Epithelial cell of proximal tubule (primary cell): Measurements from ENCODE around the gene SECTM1. TPM values are rescaled to one million over a fixed set of nuclear protein-coding genes. Genes with fewer than 3 reads are reported as not detected.

Experiments
- DNase-seq: peaks from one replicate; pipeline ENCODE4 v3.0.0-alpha.2; 2011; ENCODE audit warnings: low read depth
- H3K4me3 ChIP-seq: 2 replicates; pipeline ENCODE4 v1.5.1; 2011; ENCODE audit warnings: low read depth, mild to moderate bottlenecking, low read length
- total RNA-seq: library from RNA; depleted of rRNA; stranded (reverse); fragments of >200 nt; gene quantifications from 2 replicates; pipeline ENCODE4 v1.2.3, GENCODE V29; 2015
- TF ChIP-seq, protein P1 (sequence below): conservative IDR thresholded peaks from 2 replicates; pipeline ENCODE4 v1.5.1; 2012; ENCODE audit warnings: low read depth, mild to moderate bottlenecking, low read length

The SECTM1 gene
- total RNA-seq, 1 donor from 2014 or later: 0.75 TPM

DNA sequence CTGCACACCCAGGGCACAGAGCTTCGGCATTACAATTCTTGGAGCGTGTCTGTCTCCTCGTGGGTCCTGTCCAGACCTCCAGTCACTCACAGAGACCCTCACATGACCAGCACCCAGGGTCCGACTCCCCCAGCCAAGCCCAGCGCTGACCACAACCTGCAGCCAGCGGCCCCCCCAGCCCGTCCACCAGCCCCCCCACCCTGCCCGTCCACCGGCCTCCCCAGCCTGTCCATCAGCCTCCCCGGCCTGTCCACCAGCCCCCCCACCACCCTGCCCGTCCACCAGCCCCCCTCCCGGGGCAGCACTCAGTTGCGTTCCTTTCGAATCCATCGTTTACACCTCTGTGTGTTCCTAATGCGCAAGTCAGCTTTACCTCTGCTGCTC is 5.8 kb downstream of the SECTM1 start:
- no peak for DNase-seq
- TF ChIP-seq, protein P1, sequence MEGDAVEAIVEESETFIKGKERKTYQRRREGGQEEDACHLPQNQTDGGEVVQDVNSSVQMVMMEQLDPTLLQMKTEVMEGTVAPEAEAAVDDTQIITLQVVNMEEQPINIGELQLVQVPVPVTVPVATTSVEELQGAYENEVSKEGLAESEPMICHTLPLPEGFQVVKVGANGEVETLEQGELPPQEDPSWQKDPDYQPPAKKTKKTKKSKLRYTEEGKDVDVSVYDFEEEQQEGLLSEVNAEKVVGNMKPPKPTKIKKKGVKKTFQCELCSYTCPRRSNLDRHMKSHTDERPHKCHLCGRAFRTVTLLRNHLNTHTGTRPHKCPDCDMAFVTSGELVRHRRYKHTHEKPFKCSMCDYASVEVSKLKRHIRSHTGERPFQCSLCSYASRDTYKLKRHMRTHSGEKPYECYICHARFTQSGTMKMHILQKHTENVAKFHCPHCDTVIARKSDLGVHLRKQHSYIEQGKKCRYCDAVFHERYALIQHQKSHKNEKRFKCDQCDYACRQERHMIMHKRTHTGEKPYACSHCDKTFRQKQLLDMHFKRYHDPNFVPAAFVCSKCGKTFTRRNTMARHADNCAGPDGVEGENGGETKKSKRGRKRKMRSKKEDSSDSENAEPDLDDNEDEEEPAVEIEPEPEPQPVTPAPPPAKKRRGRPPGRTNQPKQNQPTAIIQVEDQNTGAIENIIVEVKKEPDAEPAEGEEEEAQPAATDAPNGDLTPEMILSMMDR: no peak
- H3K4me3 ChIP-seq: no peak overlapping the region

DNA sequence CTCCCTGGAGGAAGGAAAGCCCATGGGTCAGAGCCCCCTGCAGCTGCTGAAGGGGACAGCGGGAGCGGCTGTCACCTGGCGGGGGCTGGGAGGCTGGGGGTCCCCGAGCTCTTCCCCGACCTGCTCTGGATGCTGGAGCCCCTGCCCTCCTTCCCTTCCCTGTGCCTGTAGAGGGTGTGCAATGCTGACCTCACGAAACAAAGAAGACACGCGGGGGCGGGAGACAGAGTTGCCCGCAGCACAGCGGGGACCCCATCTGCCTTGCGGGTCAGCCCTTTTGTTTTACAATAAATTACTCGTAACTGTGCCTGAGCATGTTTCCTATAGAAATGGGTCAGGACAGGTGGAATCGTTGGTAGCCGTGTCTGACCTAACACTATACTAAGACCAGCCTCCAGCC is 6.3 kb downstream of the SECTM1 start:
- TF ChIP-seq, protein P1: no peak
- no peak overlapping the region for H3K4me3 ChIP-seq
- no peak for DNase-seq

DNA sequence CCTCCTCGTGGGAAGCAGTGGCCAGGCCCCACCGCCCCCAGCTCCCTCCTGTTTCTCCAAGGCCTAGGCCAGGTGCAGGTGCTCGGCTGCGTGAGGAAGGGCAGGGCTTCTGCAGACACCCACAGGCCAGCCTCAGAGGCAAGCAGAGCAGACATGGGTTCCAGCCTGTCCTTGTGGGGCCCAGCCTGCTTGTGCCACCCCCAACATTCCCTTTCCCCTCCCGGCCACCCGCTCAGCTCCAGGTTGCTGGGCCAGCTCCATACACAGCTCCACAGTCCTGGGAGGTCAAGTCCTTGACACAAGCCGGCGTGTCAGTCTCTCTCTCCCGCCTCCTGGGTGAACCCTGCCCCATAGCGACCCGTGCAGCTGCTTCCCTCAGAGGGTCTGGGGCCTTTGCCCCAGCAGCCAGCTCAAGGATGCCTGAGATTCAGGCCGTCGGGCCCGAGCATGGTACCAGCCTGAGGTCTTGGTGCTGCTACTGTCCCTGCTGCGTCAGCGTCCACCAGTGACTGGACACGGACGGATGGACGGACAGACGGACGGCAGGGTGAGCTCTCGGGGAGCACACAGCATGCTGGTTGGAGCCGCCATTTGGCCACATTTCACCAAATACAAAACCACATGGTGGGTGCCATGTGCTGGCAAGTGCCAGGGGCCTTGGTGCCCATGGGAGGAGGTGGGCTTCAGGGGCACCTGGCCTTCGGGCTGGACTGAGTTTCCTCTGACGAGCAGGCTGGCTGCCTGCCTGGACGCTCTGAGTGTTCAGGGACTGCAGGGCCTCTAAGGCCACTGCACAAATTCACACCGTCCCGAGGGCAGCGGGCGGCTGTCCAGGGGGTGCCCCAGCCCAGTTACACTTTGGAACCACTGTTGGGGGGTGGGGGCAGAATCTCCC is 8.0 kb downstream of the SECTM1 start:
- no peak overlapping the region for H3K4me3 ChIP-seq
- no peak for DNase-seq
- TF ChIP-seq, protein P1: no peak

DNA sequence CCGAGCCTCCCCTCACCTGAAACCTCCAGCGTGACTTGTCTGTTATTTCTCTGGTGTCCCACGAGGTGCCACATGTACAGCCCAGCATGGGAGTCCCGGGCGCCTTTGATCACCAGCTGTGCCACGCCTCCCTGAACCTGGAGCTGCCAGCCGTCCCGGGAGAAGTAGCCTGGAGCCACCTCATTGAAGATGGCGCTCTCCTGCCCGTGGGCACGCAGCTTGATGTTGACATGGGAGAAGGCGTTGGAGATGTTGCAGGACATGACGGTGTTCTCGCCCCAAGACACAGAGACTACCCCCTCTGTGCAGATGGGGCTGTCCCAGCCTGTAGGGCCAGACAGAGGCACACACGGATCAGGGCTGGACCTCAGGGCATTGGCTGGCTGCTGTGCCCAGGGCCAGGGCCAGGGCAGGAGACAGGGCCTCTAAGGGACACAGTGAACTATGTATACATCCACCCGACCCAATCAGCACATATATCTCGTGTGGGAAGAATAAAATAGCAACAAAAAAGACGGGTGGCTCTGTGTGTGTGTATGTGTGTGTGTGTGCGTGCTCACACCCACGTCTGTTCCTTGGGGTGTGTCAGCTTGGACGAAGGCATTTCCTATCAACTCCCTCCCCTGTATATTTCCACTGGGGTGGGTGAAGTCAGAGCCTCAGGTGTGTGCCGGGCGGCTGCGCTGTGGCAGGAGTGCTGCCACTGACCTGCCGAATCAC is 8.8 kb downstream of the SECTM1 start:
- DNase-seq: no peak
- no peak overlapping the region for H3K4me3 ChIP-seq
- TF ChIP-seq, protein P1: no peak

DNA sequence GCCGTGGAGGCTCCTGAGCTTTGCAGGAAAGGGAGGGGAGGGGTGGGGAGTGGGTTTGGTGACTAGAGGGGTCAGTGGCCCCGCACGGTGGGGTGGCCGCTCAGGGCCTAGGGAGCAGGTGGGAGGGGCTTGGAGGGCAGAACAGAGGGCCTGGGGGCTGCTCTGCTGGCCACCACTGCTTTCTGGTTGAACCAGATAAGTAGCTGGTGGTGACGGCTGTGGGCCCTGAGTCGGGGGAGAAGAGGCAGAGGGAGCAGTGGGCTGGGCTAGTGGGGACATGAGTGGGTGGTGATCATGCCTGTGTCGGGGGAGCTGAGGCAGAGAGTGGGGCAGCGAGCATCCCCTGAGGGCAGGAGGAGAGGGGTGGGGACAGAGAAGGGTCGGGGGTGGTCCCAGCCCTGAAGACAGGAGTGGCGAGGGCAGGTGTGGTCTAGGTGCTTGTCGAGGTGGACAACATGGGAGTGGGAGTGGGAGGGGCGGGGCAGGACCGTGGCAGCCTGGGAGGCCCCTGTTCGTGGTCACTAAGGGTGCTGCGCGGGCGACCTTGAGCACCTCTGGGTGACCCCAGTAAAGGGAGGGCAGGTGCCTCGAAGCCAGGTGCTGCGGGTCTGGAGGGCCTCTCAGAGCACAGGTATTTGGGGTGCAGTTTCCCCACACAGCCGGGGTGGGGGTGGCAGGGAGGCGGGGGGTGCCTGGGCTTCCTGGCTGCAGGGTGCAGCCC is 9.9 kb downstream of the SECTM1 start:
- H3K4me3 ChIP-seq: no peak overlapping the region
- no peak for DNase-seq
- TF ChIP-seq, protein P1: no peak

DNA sequence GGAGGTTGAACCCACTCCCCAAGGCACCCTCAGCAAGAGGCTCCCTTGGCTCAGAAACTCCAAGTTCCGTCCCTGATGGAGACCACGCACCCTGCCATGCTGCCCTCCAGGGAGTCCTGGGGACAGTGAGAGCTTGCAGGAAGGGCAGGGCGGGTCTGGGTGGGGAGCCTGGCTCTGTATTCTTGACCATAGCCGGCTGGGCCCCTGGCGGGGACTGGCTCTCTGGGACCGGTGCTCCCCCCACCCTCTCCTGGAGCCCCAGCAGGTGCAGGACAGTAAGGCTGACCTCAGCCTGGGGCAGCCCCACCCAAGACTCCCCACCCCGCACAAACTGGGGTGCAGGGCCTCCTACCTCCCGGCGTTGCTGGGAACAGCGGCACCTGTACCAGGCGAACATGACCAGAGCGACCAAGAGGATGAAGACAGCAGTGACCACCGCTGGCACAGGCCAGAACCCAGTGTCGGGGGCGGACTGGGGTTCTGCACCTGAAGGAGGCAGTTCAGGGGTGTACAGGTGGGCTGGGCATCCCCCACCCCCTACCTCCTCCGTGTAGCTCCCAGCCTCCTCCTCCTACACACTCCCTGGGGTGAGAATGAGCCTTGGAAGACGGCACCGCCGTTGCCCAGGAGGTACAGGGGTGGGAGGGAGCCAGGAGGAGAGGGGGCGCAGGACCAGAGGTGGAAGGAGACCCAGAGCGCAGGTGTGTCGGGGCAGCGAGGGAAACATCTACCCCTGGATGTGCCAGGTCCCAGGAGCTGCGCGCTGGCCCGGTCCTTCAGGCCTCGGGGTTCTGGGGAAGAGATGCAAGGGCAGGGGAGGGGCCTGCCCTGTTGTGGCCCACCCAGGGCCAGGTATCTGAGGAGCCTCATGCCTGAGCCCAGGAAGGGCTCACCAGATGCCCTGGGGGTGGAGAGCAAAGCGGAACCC is 10.8 kb downstream of the SECTM1 start:
- TF ChIP-seq, protein P1: no peak
- H3K4me3 ChIP-seq: no peak overlapping the region
- no peak for DNase-seq
